Hematopoietic multipotent progenitor cell treated with erythropoietin and hydrocortisone succinate and interleukin-3 and kit ligand, for 15 days (in vitro differentiated cells): ENCODE results near the gene MX1.

ENCODE experiments used
- DNase-seq: peaks from one replicate; pipeline ENCODE4 v3.0.0-alpha.2; 2015; ENCODE audit warnings: low spot score

The MX1 gene

GRCh38 chr21:41460578-41461527 lies 34.8 kb downstream of the MX1 start:
- DNase-seq = no peak

- DNase-seq = no peak
Observed at GRCh38 chr21:41465176-41465781, 39.2 kb downstream of the MX1 start.

GRCh38 chr21:41466024-41466820 lies 40.2 kb downstream of the MX1 start:
- DNase-seq = no peak

- no peak for DNase-seq
Observed at GRCh38 chr21:41470054-41470453, 44.0 kb downstream of the MX1 start.

GRCh38 chr21:41472753-41473548 lies 46.9 kb downstream of the MX1 start:
- DNase-seq = no peak

- DNase-seq = no peak
Observed at GRCh38 chr21:41475714-41476420, 49.8 kb downstream of the MX1 start.

- no peak for DNase-seq
Observed at GRCh38 chr21:41477641-41478318, 51.7 kb downstream of the MX1 start.

GRCh38 chr21:41478319-41479177 lies 52.5 kb downstream of the MX1 start:
- DNase-seq = no peak

GRCh38 chr21:41479686-41480085 lies 53.6 kb downstream of the MX1 start:
- DNase-seq = no peak

GRCh38 chr21:41480086-41480690 lies 54.1 kb downstream of the MX1 start:
- no peak for DNase-seq

- DNase-seq = no peak
Observed at GRCh38 chr21:41481191-41481590, 55.2 kb downstream of the MX1 start.

- DNase-seq = no peak
Observed at GRCh38 chr21:41482301-41482700, 56.3 kb downstream of the MX1 start.

GRCh38 chr21:41482980-41483379 lies 56.9 kb downstream of the MX1 start:
- no peak for DNase-seq

GRCh38 chr21:41483415-41483814 lies 57.4 kb downstream of the MX1 start:
- no peak for DNase-seq

- no peak for DNase-seq
Observed at GRCh38 chr21:41483973-41484372, 57.9 kb downstream of the MX1 start.

GRCh38 chr21:41487082-41487481 lies 61.0 kb downstream of the MX1 start:
- no peak for DNase-seq

GRCh38 chr21:41488080-41488479 lies 62.0 kb downstream of the MX1 start:
- DNase-seq = no peak

GRCh38 chr21:41489329-41489728 lies 63.3 kb downstream of the MX1 start:
- DNase-seq = no peak

GRCh38 chr21:41490330-41490729 lies 64.3 kb downstream of the MX1 start:
- DNase-seq = no peak
